ELR (cell line): ENCODE measurements around the gene SESN1.
A peak's percentile ranks its signal among the peaks of the same experiment; 100 is the strongest.

ENCODE experiments used
- DNase-seq: peaks from one replicate; pipeline ENCODE4 v3.0.0-alpha.2; 2015; ENCODE audit warnings: low read depth

Gene SESN1

GRCh38 chr6:109029313-109029712 lies 65.3 kb downstream of the SESN1 start:
- no peak for DNase-seq

- DNase-seq, result no peak
These were observed 66.2 kb downstream of the SESN1 start for GRCh38 chr6:109028439-109028838.

- DNase-seq, result no peak
These were observed 66.7 kb downstream of the SESN1 start for GRCh38 chr6:109027964-109028363.

GRCh38 chr6:109025639-109026038 lies 69.0 kb downstream of the SESN1 start:
- DNase-seq, result no peak

GRCh38 chr6:109024784-109025183 lies 69.9 kb downstream of the SESN1 start:
- no peak for DNase-seq

- no peak for DNase-seq
These were observed 70.3 kb downstream of the SESN1 start for GRCh38 chr6:109024368-109024767.

- no peak for DNase-seq
These were observed 71.2 kb downstream of the SESN1 start for GRCh38 chr6:109023356-109023925.

GRCh38 chr6:109021870-109022269 lies 72.8 kb downstream of the SESN1 start:
- DNase-seq, result no peak

GRCh38 chr6:109019911-109020310 lies 74.7 kb downstream of the SESN1 start:
- DNase-seq, result no peak

- no peak for DNase-seq
These were observed 79.5 kb downstream of the SESN1 start for GRCh38 chr6:109015176-109015575.

- DNase-seq, result no peak
These were observed 80.0 kb downstream of the SESN1 start for GRCh38 chr6:109014606-109015005.

- no peak for DNase-seq
These were observed 80.9 kb downstream of the SESN1 start for GRCh38 chr6:109013656-109014305.

GRCh38 chr6:109010705-109011102 lies 83.9 kb downstream of the SESN1 start:
- DNase-seq, result no peak

GRCh38 chr6:109009962-109010704 lies 84.5 kb downstream of the SESN1 start:
- DNase-seq, result no peak

- DNase-seq, result peak; percentile 91
These were observed 85.2 kb downstream of the SESN1 start for GRCh38 chr6:109009236-109009961.

- peak; percentile 50 for DNase-seq
These were observed 86.0 kb downstream of the SESN1 start for GRCh38 chr6:109008537-109009235.

GRCh38 chr6:109008054-109008453 lies 86.6 kb downstream of the SESN1 start:
- DNase-seq, result no peak

GRCh38 chr6:109007521-109007920 lies 87.1 kb downstream of the SESN1 start:
- no peak for DNase-seq

- DNase-seq, result no peak
These were observed 87.8 kb downstream of the SESN1 start for GRCh38 chr6:109006818-109007217.

GRCh38 chr6:109002882-109003281 lies 91.8 kb downstream of the SESN1 start:
- no peak for DNase-seq

GRCh38 chr6:109002051-109002697 lies 92.5 kb downstream of the SESN1 start:
- DNase-seq, result peak; percentile 32
